ENCODE results near the gene CADM4. TPM values are rescaled to one million over a fixed set of nuclear protein-coding genes. Genes with fewer than 3 reads are reported as not detected.

CADM4 gene
- total and polyA plus RNA-seq, 2 donors (not counting 1 experiment from before 2014, with no cell fraction given): 0.21 to 0.42 TPM

- 98% methylated on average over 3 of the region's 3 CpGs for WGBS (ENCODE audit: insufficient coverage)
- CTCF ChIA-PET: no interaction called here
Observed at GRCh38 chr19:43611788-43612187, 27.9 kb downstream of the CADM4 start, which contains the start of gene SRRM5. SRRM5 (plus strand) TSS chr19:43612088; CDS start chr19:43612122, 34 bp downstream.

GRCh38 chr19:43610493-43610892 is 29.2 kb downstream of the CADM4 start:
- Histone ChIP-seq H3K4me1 (ENCODE audit: control insufficient read depth in 2 of 2, insufficient read depth in 2 of 2, low read length in 2 of 2) (peaks cover 3 to 8% of the 10 kb centered on the region in 2 donors), H3K27me3 (replicated peaks in 1 of 4; ENCODE audit: control extremely low read depth in 1 of 4, control insufficient read depth in 3 of 4, insufficient read depth in 4 of 4, low read length in 3 of 4) (no peaks in the 10 kb centered on the region), H4K20me1 (ENCODE audit: control insufficient read depth, insufficient read depth, low read length, poor library complexity, severe bottlenecking) (peaks cover 6% of the 10 kb centered on the region), H3K79me2 (ENCODE audit: control insufficient read depth, insufficient read depth, low read length) (peaks cover 32% of the 10 kb centered on the region), H3K4me3 (ENCODE audit: control extremely low read depth in 1 of 5, extremely low read depth in 1 of 5, insufficient read depth in 1 of 5, low read depth in 2 of 5, low read length in 4 of 5) (no peak overlapping the region), H3K9me3 (ENCODE audit: control extremely low read depth in 1 of 3, control insufficient read depth in 2 of 3, insufficient read depth in 1 of 3, low read length in 2 of 3) (no peaks in the 10 kb centered on the region), H3K27ac (ENCODE audit: low read length in 2 of 2) (no peak overlapping the region), H2AFZ (ENCODE audit: insufficient read depth, low read depth, low read length, poor library complexity, severe bottlenecking) (no peak overlapping the region), H3K4me2 (replicated peaks; ENCODE audit: low read depth, low read length, poor library complexity, severe bottlenecking) (no peak overlapping the region), H3K9ac (ENCODE audit: low read length) (no peak overlapping the region), H3K36me3 (replicated peaks in 1 of 2; ENCODE audit: control extremely low read depth in 1 of 2, control insufficient read depth in 1 of 2, extremely low read depth in 1 of 2, insufficient read depth in 2 of 2, low read length in 1 of 2) (peaks cover 0 to 26% of the 10 kb centered on the region in 2 experiments)
- ATAC-seq (ENCODE audit: low read depth) (no peak), DNase-seq (no peak)
- 100% methylated on average over 2 of the region's 3 CpGs for WGBS (ENCODE audit: insufficient coverage)
- ChIA-PET POLR2A (interaction anchor here (0.6 kb wide), 1 partner anchor 132 kb away, joined by 3 read pairs; no protein-coding TSS in a partner anchor), CTCF (no interaction called here)
- intact Hi-C loops (cut with micrococcal nuclease): no loop called here
- H3K27ac Mint-ChIP-seq: no peak overlapping the region
- TF ChIP-seq EZH2 (IDR thresholded peaks at IDR 0.05; ENCODE audit: borderline replicate concordance, insufficient read depth, low read depth, low read length, poor library complexity, severe bottlenecking) (no peak), CTCF (IDR thresholded peaks at IDR 0.05) (no peak)
- no peaks in the 10 kb centered on the region for H3K9me3 Mint-ChIP-seq (ENCODE audit: insufficient read depth)
- no peaks in the 10 kb centered on the region for H3K27me3 Mint-ChIP-seq
- no peak overlapping the region for H3K4me3 Mint-ChIP-seq
- peaks cover 4% of the 10 kb centered on the region for H3K4me1 Mint-ChIP-seq

More at GRCh38 chr19:43611788-43612187, 27.9 kb downstream of the CADM4 start, which contains the start of gene SRRM5:
- Histone ChIP-seq H3K4me1 (ENCODE audit: control insufficient read depth in 2 of 2, insufficient read depth in 2 of 2, low read length in 2 of 2) (peaks cover 3 to 8% of the 10 kb centered on the region in 2 donors), H3K79me2 (ENCODE audit: control insufficient read depth, insufficient read depth, low read length) (peaks cover 36% of the 10 kb centered on the region), H3K9me3 (ENCODE audit: control extremely low read depth in 1 of 3, control insufficient read depth in 2 of 3, insufficient read depth in 1 of 3, low read length in 2 of 3) (no peaks in the 10 kb centered on the region), H4K20me1 (ENCODE audit: control insufficient read depth, insufficient read depth, low read length, poor library complexity, severe bottlenecking) (peaks cover 6% of the 10 kb centered on the region), H2AFZ (ENCODE audit: insufficient read depth, low read depth, low read length, poor library complexity, severe bottlenecking) (no peak within 1 kb of the TSS), H3K4me2 (replicated peaks; ENCODE audit: low read depth, low read length, poor library complexity, severe bottlenecking) (no peak within 1 kb of the TSS), H3K4me3 (ENCODE audit: control extremely low read depth in 1 of 5, extremely low read depth in 1 of 5, insufficient read depth in 1 of 5, low read depth in 2 of 5, low read length in 4 of 5) (no peak within 1 kb of the TSS), H3K27me3 (replicated peaks in 1 of 4; ENCODE audit: control extremely low read depth in 1 of 4, control insufficient read depth in 3 of 4, insufficient read depth in 4 of 4, low read length in 3 of 4) (no peaks in the 10 kb centered on the region), H3K27ac (ENCODE audit: low read length in 2 of 2) (no peak within 1 kb of the TSS), H3K36me3 (replicated peaks in 1 of 2; ENCODE audit: control extremely low read depth in 1 of 2, control insufficient read depth in 1 of 2, extremely low read depth in 1 of 2, insufficient read depth in 2 of 2, low read length in 1 of 2) (peaks cover 0 to 26% of the 10 kb centered on the region in 2 experiments), H3K9ac (ENCODE audit: low read length) (no peak within 1 kb of the TSS)
- Mint-ChIP-seq H3K27me3 (no peaks in the 10 kb centered on the region), H3K4me1 (peaks cover 6% of the 10 kb centered on the region), H3K9me3 (ENCODE audit: insufficient read depth) (no peaks in the 10 kb centered on the region), H3K4me3 (no peak within 1 kb of the TSS), H3K27ac (no peak within 1 kb of the TSS)
- DNase-seq (no peak), ATAC-seq (ENCODE audit: low read depth) (no peak)
- TF ChIP-seq EZH2 (IDR thresholded peaks at IDR 0.05; ENCODE audit: borderline replicate concordance, insufficient read depth, low read depth, low read length, poor library complexity, severe bottlenecking): no peak
- intact Hi-C loops (cut with micrococcal nuclease): no loop called here
- POLR2A ChIA-PET: no interaction called here
